Chondrocyte (in vitro differentiated cells): ENCODE results near the gene TMPRSS6. TPM values are rescaled to one million over a fixed set of nuclear protein-coding genes. Genes with fewer than 3 reads are reported as not detected.

Source experiments
- DNase-seq: peaks from one replicate; pipeline ENCODE4 v3.0.0; 2021; ENCODE audit warnings: mixed read lengths, low spot score
- H3K27ac Mint-ChIP-seq: one replicate; pipeline ENCODE4 v1.8.0; 2021; ENCODE audit warnings: mild to moderate bottlenecking, moderate library complexity, mixed read lengths; ENCODE audit not compliant: unreplicated experiment
- H3K27me3 Mint-ChIP-seq: 2 replicates; pipeline ENCODE4 v1.8.0; 2021; ENCODE audit warnings: low read depth, mixed read lengths
- H3K36me3 Mint-ChIP-seq: 2 replicates; pipeline ENCODE4 v1.8.0; 2021; ENCODE audit warnings: low read depth, mixed read lengths
- H3K4me1 Mint-ChIP-seq: 2 replicates; pipeline ENCODE4 v1.8.0; 2021; ENCODE audit warnings: low read depth, mild to moderate bottlenecking, mixed read lengths
- H3K4me3 Mint-ChIP-seq: one replicate; pipeline ENCODE4 v1.8.0; 2021; ENCODE audit warnings: mild to moderate bottlenecking, moderate library complexity, mixed read lengths; ENCODE audit not compliant: unreplicated experiment
- H3K9me3 Mint-ChIP-seq: 2 replicates; pipeline ENCODE4 v1.8.0; 2021; ENCODE audit warnings: low read depth, mixed read lengths
- CTCF ChIP-seq: fragments of 200-600 bp; sonication (generic); IDR thresholded peaks from 2 replicates; pipeline ENCODE4 v1.5.0; 2021; ENCODE audit warnings: antibody characterized with exemption, mild to moderate bottlenecking, moderate library complexity
- total RNA-seq: library from RNA; stranded (reverse); gene quantifications from 3 replicates; pipeline ENCODE4 v1.2.1, GENCODE V29; 2021

Gene TMPRSS6
- total RNA-seq, 1 donor from 2014 or later, result not detected

GRCh38 chr22:37126882-37127281 is 17.4 kb upstream of the TMPRSS6 start:
- Mint-ChIP-seq H3K9me3 (no peaks in the 10 kb centered on the region), H3K36me3 (no peaks in the 10 kb centered on the region), H3K27me3 (peaks cover 19% of the 10 kb centered on the region), H3K27ac (no peak overlapping the region), H3K4me3 (no peak overlapping the region), H3K4me1 (peaks cover 6% of the 10 kb centered on the region)
- peak; percentile 55 for TF ChIP-seq CTCF
- DNase-seq, result no peak

- H3K4me3 Mint-ChIP-seq, result no peak overlapping the region
- H3K27ac Mint-ChIP-seq, result no peak overlapping the region
- no peak for DNase-seq
- H3K9me3 Mint-ChIP-seq, result no peaks in the 10 kb centered on the region
- peaks cover 8% of the 10 kb centered on the region for H3K4me1 Mint-ChIP-seq
- H3K27me3 Mint-ChIP-seq, result peaks cover 17% of the 10 kb centered on the region
- no peak for TF ChIP-seq CTCF
- no peaks in the 10 kb centered on the region for H3K36me3 Mint-ChIP-seq
These were observed 16.9 kb upstream of the TMPRSS6 start for GRCh38 chr22:37126383-37126782.

DNA sequence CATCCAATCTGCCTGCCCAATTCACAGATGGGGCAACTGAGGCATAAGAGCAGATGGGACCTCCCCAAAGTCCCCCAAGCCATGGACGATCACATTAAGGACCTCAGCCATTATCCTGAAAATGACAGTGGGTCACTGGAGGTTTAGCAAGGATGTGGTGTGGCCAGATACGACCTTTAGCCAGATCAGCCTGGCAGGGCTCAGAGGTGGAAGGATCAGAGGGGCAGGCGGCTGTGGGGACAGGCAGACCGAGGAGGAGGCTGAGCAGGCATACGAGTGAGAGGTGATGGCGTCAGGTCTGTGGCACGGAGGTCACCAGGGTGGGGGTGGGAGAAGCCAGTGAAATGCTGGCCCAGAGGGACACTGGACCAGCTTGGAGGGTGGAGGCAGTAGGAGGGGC is 14.1 kb upstream of the TMPRSS6 start:
- Mint-ChIP-seq H3K9me3 (no peaks in the 10 kb centered on the region), H3K27ac (no peak overlapping the region), H3K4me3 (no peak overlapping the region), H3K36me3 (no peaks in the 10 kb centered on the region), H3K4me1 (peaks cover 8% of the 10 kb centered on the region), H3K27me3 (peaks cover 19% of the 10 kb centered on the region)
- DNase-seq, result no peak
- TF ChIP-seq CTCF, result no peak

DNA sequence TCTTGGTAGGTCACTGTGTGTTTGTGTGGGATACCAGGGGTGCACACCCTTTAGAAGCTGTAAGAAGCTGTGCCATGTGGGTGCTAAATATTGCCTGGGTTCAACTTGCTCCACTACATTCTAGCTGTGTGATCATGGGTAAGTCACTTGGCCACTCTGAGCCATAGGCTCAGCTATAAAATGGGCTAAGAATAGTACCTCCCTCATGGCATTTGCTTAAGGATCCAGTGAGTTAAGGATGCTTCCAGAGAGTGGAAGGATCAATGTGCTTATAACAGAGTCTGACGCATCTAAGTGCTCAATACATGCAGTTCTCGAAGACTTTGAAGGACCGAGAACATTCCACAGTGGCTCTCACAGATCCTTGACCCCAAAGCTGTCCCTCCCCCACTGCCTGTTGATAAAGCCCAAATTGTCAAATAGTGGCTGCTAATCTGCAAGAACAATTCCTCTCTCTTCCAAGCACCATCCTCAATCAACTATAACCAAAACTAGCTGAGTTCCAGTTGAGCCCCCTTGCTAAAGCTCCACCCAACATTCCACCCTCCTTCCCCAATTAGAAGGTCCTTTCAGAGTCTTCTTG is 13.2 kb upstream of the TMPRSS6 start:
- Mint-ChIP-seq H3K27ac (no peak overlapping the region), H3K4me1 (peaks cover 8% of the 10 kb centered on the region), H3K4me3 (no peak overlapping the region), H3K36me3 (no peaks in the 10 kb centered on the region), H3K9me3 (no peaks in the 10 kb centered on the region), H3K27me3 (peaks cover 18% of the 10 kb centered on the region)
- no peak for DNase-seq
- TF ChIP-seq CTCF, result no peak

GRCh38 chr22:37121887-37122591 is 12.5 kb upstream of the TMPRSS6 start:
- Mint-ChIP-seq H3K36me3 (no peaks in the 10 kb centered on the region), H3K9me3 (no peaks in the 10 kb centered on the region), H3K4me3 (no peak overlapping the region), H3K27ac (peak overlapping the region; percentile 10), H3K27me3 (peaks cover 15% of the 10 kb centered on the region), H3K4me1 (peaks cover 8% of the 10 kb centered on the region)
- no peak for DNase-seq
- peak; percentile 21 for TF ChIP-seq CTCF
